ENCODE data around the gene ZNF407.

The ZNF407 gene

GRCh38 chr18:74834424-74835309, 237.0 kb downstream of the ZNF407 start:
- DNase-seq = no peak

DNA sequence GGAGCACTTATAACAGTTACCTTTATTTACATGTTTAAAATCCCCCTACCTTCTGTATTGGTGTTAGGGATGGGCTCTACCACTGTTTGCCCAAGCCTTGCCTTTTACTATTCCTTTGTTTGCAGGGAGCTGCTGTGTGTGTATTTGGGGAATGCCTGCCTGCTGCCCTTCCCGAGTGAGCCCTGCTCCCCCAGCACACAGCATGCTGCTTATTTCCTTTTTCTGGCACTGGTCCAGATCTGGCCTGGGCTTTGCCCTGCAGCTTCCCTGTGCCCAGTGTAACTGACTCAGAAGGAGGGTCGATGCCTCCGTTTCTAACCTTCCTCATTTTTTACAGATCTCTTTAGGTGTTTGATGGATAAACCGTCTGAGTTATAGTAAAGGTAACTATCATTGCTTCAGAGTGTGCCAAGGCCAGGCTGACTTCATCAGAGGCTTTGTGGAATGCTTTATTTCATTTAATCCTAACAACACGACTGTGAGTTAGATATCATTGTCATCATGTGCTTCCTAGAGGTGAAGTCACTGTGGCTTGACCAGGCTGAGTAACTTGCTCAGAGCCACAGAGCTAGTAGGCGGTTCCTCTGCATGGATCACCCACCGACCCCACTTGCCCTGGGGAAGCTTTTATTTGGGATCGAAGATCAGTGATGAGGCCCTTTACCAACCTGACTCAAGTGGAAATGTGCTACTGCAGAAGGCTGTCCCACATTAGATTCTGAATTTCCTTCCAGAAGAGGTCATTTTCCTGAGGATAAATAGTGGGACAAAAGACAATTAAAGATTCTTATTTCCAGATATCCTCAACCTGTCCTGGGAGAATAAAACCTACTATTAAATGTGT, 238.8 kb downstream of the ZNF407 start:
- peak; percentile 2 for DNase-seq

GRCh38 chr18:74840492-74841167, 243.0 kb downstream of the ZNF407 start:
- no peak for DNase-seq

- no peak for DNase-seq
Observed at GRCh38 chr18:74841248-74841647, 243.6 kb downstream of the ZNF407 start.

DNA sequence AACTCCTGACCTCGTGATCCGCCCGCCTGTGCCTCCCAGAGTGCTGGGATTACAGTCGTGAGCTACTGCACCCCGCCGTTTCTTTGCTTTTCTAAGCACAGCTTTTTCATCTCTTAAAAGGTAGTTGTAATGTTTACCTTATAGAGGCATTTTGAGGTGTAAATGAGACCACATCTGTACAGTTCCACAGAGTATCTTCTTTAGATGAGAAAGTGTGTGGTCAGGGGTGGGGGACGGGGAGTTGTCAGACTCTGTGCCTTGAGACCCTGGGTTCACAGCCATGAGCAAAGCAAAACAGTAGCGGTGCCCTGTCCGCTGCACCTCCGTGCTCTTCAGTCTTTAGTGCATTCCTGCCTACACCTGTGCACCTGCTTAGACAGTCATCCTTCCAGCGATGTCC, 251.6 kb downstream of the ZNF407 start:
- no peak for DNase-seq

DNA sequence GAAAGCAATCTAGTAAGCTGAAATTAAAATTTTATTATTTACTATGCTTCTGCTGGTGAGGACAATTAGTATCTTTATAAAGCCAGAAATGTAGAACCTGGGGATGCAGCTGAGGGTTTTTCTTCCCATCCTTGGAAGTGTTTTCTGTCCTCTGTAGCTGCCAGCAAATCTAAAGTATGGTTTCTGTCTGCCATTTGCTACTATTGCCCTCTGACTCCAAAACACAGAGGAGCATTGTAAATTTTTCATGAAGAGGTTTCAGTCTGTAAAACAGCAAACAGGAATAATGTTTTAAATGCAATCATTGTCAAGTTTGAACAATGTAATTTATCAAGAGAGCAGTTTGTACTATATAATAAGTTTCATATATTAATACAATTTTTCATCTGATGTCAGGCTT, 258.8 kb downstream of the ZNF407 start:
- no peak for DNase-seq

DNA sequence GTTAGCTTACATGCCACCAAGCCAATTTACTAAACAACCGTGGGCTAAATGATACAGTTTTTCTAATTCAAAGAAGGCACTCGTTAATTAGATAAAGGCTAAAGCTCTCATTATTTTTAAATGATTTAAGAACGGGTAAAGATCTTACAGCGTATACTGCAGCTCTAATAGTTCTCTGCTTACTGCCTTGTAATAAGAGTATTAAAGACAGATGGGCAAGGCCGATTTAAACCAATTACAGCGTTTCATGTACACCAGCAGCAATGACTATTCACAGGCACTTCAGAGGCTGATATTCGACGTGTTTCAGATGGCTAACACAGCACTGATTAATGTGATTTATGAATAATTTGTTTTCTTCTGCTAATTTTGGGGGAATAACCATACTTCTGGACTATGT, 259.3 kb downstream of the ZNF407 start:
- peak; percentile 68 for DNase-seq

DNA sequence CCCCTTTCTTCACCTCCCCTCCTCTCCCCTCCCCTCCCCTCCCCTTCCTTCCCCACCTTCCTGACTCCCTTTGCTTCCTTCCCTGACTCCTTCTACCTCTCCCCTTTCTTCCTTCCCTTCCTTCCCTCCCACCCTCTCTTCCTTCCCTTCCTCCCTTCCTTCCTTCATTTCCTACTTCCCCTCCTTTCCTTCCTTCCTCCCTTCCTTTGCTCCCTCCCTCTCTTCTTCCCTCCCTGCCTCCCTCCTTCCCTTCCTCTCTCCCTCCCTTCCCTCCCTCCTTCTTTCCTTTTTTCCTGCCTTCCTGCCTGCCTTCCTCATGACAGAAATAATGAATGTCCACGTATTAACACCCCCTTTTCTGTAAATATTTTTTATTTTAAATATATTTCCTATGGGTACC, 260.2 kb downstream of the ZNF407 start:
- no peak for DNase-seq

GRCh38 chr18:74861154-74861553, 263.5 kb downstream of the ZNF407 start:
- DNase-seq = peak; percentile 5

DNA sequence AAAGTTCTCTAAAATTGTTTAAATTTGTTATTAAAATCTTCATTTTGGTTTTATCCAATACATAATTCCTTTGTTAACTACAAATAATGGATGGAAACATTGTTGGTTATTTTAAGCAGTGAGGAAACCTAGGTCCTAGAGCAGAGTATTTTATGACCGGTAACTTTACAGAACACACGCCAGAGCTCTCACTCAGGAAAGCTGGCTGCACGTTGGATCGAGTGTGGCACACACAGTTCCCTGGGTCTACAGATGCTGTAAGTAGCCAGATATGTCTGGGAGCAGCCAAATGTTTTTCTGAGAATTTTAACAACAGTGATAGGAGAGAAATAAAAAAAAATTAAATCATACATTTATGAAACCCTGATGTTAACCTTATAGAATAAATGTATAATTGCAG, 264.4 kb downstream of the ZNF407 start:
- DNase-seq = no peak

GRCh38 chr18:74866577-74866976, 268.9 kb downstream of the ZNF407 start:
- no peak for DNase-seq

GRCh38 chr18:74868461-74868860, 270.8 kb downstream of the ZNF407 start:
- DNase-seq = no peak

DNA sequence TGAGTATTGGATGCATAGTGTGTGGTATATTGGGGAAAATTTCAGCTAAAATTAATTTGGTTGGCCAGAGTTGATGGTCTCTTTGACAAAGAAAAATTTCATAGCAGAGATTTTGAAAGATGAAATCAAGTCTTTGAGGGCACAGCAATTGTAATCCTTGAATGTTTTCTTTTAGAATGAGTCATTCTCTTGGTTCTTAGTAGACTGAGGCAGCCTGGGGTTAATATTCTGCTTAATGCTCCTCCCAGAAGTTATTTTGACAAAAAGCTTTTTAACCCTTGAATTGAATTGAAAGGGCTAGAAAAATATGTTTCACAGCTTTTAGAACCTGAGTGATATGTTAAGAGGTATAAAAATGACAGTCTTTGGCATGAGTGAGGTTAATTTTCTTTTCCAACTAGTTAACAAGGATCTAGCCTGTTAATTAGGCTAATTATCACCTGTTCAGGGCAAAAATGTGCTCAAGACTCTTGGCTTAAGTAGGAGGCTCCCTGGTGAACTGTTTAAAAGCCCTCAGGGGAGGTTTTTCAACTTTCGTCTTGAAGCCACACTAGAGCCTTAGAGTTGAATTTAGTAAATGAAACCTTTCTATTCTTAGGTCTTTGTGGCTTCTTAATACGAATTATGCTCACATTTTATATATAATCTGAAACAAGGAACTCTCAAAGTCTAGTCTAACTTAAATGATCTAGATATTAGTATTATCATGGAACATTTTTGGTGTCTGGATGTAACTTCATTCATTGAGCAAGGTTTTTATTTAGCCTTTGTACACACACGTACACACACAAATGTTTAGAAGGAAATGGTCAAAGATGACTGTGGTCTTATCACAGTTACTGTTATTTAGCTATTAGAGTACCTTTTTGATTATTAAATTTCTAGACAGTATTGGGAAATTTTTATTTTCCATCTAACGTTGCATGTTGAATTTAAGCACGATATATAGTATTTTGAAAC, 272.5 kb downstream of the ZNF407 start:
- no peak for DNase-seq

DNA sequence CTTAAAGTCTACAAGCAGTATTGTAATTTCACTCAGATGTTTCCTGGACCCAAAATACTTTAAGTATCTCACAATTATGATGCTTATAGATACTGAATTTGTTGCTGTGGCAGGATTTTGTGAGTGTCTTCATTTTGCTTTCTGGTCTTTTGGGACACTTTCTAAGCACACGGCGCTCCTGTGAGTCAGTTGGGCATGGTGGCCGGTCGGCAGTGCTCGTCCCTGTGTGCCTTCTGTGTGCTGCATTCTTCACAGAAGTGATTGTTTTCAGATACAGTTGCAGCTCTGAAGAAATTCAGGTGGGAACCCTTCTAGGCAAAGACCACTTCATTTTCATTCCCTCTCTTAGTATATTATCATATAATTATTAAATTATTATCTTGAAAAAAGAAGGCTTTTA, 273.3 kb downstream of the ZNF407 start:
- DNase-seq = no peak

GRCh38 chr18:74873629-74874028, 276.0 kb downstream of the ZNF407 start:
- no peak for DNase-seq

GRCh38 chr18:74874351-74874750, 276.7 kb downstream of the ZNF407 start:
- DNase-seq = no peak

DNA sequence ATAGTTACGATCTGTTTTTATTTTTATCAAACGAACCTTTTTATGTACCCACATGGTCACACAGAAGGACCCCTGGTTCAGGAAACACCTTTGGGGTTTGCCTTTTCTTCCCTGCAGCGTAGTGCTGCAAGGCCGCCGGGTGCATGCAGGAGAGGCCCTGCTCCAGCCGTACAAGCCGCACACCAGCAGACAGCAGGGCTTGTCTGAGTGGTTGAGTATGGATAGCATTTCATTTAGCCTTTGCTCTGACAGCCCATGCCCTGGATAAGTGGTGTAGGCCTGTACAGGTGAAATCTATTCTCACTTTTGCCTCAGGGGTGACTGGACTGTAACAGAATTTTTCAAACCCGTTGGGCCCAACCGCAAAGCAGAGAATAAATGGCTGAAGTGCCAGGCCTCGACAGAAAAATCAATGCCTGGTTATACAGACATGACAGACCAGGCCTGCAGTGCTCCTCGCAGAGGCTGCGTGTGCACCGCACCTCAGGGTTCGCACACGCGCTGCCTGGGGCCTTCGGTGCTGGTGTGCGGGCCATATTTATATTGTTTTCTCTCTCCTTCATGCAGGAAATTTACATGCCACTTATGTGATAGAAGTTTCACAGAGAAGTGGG, 279.1 kb downstream of the ZNF407 start:
- no peak for DNase-seq

DNA sequence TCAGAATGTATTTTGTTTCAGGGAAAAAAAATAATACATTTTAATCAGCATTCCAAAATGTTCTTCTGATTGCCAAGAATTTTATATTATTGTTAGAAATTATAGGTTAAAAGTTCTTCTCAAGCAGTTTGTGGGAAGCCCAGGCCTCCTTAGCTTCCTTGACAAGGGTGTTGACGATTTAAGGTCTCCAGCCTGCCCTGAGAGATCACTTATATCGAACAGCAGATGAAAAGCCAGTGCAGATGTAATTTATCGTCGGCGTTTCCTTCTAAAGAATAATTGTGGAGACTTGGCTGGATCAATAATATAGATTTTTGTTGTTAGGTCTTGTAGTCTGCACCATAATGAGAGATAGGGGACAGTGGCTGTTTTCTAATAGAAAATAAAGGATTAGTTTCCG, 280.6 kb downstream of the ZNF407 start:
- DNase-seq = no peak

GRCh38 chr18:74880706-74881278, 283.1 kb downstream of the ZNF407 start:
- no peak for DNase-seq

- peak; percentile 26 for DNase-seq
Observed at GRCh38 chr18:74892066-74892627, 294.5 kb downstream of the ZNF407 start.

DNA sequence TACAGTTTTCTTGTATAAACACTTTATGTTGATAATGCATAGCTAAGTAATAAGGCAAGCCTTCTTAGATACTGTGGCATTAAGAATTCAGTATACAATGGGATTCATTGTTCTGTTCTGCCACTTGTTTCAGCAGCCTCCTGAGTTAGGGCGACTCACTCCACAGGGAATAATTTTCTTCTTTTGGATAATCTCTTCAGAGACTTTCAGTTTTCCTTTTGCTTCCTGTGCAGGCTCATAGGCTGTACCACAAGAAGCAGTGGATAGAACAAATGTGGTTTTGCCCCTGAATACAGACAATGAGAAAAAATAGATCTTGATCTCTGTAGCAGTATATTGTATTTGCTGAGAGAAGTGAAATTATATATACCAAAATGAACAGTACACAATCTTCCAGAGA, 298.0 kb downstream of the ZNF407 start:
- DNase-seq = no peak

Data from NCI-H2171 treated with DMSO at 0.1 percent for 48 hours (cell line).